ENCODE measurements around the gene FREM1.

The FREM1 gene

DNA sequence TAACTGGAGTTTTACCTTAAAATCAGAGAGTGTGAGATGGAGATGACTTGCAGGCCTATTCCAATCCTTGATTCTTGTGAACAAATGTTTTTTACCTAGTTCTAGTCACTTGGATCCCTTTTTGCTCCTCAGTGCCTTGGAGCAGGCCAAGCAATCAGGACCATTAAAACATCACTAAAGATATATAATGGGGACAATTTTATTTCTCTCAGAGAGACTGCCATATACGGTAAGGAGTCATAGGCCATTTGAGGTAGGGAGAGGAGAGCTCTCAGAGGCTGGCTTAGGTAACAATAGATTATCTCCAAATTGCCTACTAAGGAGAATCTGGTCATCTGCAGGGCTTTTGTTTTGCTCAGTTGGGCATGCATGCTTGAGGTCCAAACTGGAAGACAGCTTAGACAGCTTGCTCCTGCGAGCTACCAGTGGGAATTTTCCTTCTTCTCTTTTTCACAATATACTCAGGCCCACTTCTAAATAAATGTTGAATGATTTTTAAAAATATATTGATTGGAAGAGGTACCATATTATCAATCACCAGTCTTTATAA is 44.0 kb downstream of the FREM1 start:
- DNase-seq, result no peak

DNA sequence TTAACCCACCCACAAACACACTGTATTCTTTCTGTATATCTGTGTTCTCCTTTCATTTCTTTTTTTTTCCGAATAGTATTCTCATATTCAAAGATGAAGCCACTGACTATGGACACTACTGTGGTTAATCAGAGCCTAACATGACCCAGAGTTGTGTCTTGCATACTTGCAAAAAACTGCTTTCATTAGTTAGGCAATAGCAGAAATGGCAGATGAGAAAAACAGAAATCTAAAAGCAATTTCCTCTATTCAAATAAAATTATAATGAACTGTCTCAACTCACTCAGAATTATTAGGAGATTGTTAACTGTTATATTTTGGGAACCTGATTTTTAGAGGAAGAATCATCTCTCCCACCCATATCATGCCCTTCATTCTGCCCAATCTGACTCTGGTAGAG is 45.9 kb downstream of the FREM1 start:
- DNase-seq, result no peak

DNA sequence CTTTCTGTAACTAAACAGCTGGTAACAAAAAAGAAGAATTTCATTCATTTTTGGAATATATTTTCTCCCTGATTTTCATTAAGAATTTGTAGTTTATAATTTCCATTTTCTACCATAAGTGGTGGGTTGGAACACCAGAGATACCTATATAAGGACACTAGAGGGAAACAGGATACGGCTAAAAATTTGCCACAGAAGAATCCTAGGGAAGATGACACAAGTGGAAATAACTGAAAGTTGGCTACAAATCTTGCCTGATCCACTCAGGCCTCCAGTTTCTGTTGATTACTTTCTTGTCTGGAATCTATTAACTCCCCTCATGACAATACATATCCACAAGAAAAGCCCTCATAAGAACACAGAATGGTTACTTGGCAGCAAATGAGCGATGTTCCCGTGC is 46.8 kb downstream of the FREM1 start:
- no peak for DNase-seq

DNA sequence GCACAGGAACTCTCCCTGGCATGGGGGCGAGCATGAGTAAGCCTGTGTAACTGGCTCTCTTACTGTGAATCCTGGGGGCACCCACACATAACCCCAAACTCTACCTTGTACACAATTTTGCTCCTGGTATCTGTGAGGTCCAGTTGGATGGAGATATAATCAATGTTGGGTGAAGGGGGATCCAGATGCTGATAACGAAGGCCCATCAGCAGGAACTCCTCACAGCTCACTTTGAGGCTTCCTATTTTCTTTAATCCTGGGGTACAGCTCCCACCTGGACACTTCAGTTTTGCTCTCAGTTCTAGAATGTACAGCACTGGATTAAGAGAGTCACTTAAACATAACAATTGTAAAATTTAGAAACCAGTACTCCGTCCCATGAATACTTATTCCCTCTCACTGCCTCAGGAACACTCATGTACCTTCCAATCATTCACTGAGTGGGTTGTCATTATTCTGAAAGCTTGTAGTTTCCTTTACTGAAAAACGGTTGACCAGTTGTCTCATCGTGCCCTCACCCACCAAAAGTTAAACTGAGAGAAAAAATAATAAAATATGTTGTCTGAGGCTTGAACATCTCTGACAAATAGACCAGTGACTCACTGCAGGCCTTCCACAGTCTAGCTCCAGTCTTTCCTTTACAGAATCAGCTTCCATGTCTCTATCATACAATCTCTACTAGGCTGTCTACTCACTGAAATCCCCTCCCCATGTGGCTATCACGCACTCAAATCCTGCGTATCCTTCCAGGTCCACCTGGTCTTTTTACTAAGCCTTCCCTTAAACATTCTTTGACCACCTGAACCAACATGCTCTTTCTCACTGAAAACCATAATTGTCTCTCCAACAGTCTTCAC is 52.6 kb downstream of the FREM1 start:
- no peak for DNase-seq

DNA sequence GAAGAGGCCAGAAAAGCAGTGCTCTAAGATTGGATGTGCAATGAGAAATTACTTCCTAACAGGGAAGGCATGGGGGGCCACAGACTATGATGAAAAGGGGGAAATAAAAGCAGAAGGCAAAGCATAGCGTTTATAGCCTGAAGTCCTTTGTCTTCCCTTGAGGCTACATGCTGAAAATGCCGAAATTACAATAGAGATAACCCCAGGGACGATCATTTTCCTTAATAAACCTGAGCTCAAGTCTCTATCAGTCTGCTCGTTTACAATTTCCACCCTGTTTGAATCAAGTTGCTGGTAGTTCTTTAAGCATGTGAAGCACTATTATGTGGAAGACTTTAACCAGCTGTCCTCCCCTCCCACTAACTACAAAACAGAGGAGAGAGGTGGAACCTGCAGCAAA is 60.4 kb downstream of the FREM1 start:
- DNase-seq, result no peak

DNA sequence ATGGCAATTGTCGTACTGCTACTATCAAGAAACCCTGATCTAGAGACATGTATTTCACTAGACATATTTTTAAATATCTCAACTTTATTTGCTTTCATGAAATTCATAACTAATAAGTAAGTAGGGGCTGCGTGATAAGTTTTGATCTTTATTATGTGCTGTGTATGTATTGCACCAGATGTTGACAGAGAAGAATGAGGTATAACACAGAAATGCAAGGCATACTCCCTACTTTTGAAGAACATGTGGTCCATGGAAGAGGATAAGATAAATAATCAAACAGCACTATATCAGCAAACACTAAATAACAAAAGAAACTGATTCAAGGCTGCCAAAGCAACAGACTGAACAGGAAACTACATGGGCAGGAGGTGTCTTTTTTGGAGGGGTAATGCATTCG is 60.9 kb downstream of the FREM1 start:
- no peak for DNase-seq

DNA sequence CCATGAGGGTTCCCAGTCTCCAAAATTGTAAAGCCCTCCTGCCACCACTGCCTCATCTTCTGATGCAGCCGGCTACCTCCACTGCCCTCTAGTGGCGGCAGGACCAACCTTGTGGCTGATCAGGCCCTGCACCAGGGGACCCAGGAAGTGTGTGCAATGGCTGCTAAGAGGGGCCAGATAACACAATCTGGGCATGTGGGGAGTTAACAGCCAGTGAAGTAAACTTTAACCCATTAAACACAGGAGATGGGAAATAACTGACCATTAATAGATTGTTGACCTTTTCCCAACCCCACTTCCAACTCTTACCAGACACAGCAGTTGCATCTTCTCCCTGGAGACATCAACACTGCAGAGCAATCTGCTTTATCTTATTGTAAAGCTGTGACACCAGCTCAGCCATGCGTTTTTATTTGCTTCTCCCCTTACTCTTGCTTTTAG is 63.3 kb downstream of the FREM1 start:
- peak; percentile 65 to 75 for DNase-seq

DNA sequence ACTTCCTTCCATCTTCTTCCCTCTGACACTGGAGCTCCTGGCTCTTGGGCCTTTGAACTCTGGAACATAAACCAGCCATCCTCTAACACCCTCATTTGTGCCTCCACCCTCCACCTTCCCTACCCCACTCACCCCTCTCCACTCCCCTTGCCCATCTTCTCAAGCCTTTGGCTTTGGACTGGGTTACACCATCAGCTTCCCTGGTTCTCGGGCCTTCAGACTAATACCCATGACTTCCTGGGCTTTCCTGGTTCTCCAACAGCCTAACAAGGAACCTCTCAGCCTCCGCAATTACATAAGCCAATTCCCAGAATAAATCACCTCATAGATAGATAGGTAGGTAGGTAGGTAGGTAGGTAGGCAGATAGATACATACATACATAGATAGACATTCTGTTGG is 67.1 kb downstream of the FREM1 start:
- DNase-seq, result no peak

DNA sequence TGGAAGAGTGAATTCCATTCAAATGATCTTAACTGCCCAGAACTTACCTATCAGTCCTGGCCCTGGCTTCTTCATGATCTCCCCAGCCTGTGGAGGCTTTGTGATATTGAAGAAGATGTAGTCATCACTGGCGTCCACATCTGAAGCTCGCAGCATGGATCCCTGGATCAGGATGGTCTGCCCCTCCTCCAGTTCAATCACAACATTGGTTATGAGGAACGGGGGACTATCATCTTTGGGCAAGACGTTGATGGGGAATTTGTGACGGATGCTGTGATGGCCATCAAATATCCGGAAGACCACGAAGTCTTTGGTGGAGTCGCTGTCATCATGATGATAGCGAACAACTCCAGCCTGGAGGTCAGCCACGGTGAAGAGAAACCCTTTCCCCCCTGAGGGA is 68.0 kb downstream of the FREM1 start:
- no peak for DNase-seq

DNA sequence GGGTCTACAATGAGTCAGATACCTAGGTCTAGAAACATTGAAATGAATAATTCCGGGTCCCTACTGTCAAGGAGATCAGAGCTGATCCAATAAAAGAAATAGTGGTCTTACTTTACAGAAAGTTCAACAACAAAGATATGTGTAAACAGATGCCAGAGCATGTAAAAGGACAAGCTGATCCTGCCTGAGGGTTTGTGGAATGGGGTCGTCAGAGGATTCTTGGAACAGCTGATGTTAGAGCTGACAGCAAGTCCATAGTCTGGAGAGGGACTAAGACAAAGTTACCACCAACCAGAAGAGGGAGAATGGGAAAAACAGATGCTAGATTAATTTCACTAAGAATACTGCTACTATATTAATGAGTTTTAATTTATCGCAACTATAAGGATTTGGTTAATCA is 71.5 kb downstream of the FREM1 start:
- DNase-seq, result no peak

DNA sequence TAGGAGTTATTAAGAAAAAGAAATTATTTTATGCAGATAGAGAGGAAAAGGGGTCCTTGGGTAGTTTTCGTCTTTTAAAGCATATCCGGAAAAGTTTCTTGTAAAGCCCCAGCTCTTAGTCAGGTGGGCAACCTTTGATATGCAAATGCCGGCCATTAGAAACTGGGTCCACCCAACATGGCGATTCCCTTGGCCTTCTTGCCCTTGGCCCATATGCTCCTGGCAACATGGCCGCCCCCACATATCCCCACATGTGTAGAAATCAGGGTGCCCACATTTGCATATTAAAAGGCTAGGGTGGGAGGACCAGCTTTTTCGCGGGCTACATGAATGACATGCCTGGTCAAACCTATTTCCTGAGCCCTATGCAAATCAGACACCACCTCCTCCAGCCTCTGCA is 73.3 kb downstream of the FREM1 start:
- DNase-seq, result no peak

DNA sequence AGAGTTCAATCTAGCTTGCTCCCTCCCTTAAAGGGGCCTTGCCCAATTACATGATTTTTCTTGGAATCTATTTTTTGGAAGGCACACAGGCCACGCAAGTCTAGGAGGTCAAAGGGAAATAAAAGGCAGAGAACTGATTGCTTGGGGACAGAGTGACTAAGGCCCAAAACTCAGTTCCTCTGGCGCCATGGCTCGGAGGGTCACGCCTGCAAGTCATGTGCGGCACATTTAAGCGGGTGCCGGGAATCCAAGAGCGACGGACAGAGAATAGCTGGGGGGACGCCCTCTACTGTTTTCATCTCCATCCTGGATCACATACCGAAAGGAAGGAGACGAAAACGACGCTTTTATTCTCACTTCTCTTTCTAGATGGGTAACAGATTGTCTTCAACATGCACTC is 78.6 kb downstream of the FREM1 start:
- DNase-seq, result no peak

DNA sequence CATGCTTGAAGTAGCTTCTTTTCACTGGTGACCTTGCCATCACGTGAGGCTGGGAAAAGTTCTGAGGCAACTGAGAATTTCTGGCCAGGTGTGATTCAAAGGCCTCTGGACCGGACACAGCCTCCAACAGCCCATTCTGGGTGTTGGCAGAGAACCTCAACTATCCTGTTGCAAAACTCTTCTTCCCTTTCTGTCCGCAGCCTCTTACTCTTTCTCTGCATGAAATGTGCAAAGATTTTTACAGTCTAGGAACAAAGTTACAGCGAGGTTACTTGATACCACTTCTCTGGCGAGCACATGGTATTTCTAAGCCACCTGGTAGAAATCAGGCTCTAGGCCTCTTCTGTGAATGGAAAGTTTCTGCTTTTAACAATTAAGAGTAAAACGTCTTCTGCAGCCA is 79.2 kb downstream of the FREM1 start:
- DNase-seq, result no peak

DNA sequence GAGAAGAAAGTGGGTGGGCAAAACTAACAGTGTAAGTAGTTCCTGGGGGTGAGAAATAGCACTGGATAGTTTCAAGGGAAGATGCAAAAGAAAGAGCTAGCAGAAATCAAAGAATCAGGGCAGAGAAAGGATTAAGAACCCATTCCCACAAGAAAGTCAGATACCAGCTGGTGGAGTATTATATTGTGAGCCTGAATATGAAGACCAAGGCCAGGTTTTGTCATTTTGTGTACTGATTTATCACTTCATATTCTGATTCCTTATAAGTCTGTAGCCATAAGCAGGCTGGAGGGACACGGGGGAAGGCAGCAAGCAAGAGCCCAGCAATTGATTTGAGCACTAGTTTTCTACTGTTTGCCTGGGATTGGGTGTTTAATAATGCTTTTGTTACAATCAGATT is 80.2 kb downstream of the FREM1 start:
- DNase-seq, result no peak

DNA sequence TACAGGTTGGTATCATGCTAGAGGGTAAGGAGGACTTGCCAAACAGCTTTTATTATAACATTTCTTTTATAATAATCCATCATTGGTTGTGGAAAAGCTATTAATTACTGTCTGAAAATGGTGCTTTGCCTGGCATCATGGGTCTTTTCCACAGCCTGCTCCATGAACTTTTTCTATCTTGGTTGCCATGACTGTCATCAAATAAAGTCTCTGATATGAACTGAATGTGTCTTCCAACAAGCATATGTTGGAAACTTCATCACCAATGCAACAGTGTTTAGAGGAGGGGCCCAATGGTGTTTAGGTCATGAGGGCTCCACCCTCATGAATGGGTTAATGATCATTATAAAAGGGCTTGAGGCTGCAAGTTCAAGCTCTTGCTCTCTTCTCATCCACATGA is 81.0 kb downstream of the FREM1 start:
- no peak for DNase-seq

DNA sequence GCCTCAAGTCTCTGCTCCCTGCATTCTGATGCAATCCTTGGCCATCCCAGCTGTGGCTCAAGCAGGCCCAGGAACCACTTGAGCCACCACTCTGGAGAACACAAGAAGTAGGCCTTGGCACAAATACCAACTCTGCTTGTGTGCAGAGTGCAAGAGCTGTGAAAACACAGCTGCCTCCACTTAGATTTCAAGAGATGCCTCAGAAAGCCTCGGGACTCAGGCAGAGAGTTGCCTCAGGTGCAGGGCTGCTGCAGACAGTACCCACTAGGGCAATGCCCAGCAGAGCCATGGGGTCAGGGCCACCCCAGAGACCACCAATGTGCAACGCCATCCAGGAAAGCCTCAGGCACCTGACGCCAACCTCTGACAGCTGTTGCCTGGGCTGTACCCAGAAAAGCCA is 82.4 kb downstream of the FREM1 start:
- no peak for DNase-seq

DNA sequence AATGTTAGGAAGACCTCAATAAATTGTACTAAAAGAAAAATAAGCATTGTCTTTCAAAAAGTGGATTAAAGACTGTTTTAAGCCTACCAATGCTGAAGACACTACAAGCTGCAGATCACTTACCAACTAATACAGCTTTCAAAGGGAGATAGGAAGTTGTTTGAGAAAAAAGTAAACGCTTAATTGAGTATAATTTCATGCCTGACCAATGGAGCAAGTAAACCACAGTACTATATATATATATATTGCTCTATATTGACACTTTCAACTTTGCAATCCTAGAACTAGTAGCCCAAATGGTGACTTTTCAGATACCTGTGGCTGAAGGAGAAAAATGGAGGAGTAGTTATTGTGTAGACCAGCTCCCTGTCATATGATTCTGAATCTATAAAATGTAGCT is 85.7 kb downstream of the FREM1 start:
- no peak for DNase-seq

DNA sequence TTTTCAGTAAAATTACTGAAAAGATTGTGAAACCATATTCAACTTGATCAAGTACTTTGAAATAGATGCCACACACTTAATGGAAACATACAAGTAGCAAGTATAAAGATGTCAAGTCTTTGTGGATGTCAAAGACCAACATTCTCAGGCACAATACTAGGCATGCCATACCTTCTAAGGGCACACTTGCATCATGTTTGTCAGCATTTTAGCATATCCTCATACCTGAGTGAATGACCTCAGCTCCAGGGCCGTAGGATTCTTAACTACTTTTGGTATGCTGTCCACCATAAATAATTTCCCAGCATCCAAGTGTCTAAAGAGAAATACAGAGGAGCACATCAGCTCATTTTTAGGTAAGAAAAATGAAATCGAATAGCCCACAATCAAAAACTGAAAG is 86.4 kb downstream of the FREM1 start:
- DNase-seq, result no peak

DNA sequence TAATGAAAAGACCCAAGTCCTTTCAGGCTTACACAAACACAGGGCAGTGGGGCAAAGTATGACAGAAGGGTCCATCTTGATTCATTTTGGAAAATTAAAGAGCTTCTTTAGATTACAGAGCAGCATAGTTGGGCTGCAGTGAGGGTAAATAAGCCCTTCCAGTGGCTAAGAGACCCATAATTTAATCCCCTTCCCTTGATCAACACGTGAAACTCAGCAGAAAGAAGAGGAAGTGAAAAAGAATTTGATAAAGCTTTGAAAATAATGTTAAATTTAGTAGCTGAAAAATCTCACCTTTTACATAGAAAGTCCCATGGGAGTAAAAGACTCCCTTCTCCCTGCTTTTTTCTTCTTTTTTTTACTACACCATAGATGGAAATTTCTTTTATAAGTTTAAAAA is 87.6 kb downstream of the FREM1 start:
- no peak for DNase-seq

DNA sequence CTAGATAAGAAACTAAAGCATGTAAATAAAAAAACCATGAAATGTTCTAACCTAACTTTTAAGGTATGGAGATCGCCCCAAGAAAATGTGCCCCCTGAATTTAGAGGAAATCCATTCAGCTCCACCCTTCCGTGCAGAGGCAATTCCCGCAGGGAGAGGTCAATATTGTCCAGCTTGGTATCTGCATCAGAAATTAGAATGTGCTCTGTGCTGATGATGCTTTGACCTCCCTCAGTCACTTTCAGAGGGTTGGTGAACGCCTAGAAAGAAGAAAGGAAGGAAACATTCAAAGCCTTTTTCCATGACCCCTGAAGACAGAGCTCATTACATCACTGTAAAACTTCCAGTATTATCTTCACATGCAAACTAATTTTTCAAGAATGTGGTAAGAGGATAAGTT is 91.0 kb downstream of the FREM1 start:
- DNase-seq, result no peak

DNA sequence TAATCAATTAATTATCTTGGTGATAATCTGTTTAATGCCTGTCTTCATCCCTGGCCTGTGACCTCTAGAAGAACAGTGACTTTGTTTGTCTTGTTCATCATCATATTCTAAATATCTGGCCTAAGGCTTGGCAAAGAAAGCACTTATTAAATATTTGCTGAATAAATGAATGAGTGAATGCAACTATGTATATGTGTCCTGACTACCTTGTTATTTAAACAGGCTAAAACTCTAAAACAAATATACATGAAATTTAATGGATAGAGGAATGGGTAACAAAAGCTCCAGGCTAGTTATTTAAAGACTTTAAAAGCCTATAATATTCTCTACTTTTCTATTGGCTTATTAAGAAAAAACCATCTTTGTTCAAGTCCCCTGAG is 96.0 kb downstream of the FREM1 start:
- DNase-seq, result no peak

DNA sequence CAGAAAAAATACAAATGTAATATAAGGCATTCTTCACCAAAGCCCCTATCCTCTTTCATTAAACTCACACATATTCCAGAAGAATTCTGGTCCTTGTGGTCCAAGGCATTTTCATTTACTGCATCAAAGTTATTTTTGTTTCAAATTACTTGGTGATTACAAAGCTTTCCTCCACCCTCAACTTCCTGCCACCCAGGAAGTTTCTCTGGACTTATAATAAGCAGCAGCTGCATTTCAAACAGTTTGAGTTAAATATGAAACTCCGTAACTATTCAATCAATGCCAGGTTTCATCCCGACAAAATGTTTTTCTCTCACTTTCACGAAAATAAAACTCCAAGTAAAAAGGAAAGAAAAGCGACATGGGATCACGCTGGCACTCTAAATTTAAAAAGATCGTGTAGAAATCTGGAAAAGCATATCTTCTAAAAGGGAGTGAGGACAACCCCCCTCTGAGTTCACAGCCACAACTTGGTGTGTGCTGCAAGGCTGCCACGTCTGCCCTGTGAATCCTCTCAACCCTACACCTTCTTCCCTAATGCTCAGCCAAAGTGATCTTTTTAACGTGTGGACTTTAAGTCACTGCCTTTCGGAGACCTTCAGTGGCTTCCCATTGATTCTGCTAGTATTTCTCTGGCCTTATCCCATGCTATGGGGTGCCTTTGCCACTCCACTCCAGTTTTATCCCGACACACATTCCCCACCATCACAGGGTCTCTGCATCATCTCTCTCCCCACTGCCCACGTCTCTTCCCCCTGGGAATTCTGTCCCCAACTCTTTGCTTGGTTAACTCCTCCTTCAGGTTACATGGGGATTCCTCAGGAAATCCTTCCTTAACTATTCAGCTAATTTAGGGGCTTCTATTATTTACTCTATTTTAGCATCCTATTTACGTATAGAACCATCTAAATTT is 96.6 kb downstream of the FREM1 start:
- DNase-seq, result no peak

DNA sequence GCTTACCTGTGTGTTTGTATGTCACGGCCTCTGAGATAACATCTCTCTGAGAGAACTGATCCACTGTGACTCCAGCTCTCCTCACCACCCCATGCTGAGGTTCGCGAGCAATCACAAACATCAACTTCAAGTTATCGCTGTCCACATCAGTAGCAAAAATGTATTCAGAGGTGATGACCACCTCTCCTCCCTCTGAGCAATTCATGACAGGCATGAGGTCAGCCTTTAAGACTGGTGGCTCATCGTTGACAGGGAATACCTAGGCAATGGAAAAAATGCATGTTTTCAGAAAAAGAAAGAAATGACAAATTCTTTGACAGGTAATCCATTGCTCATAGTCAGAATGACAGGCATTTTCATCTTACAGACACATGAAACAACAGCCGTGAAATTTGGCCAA is 97.4 kb downstream of the FREM1 start:
- DNase-seq, result no peak

DNA sequence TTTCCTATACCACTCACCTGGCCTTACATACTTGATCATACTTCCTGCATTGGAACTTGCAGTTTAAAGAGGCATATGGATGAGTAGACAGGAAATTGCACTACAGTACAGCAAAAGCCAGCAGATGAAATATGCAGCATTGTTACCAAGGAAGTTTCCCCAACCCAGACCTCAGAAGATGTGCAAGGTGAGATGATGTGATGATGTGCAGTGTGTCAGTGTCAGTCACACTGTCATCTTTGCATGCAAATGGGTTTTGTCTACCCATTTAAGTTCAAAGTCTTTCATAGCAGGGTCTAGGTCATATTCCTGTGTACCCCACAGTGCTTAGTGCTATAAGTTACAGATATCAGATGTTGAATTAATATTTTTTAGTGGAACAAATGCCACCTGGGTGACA is 98.4 kb downstream of the FREM1 start:
- DNase-seq, result no peak
